Measurements from ENCODE around the gene PILRB.
A peak's percentile ranks its signal among the peaks of the same experiment; 100 is the strongest.
"Not testable (repeated sequence)": the region's sequence is repeated elsewhere in the genome, so short reads cannot be mapped to it uniquely, and the experiment has no call there.

Gene PILRB

DNA sequence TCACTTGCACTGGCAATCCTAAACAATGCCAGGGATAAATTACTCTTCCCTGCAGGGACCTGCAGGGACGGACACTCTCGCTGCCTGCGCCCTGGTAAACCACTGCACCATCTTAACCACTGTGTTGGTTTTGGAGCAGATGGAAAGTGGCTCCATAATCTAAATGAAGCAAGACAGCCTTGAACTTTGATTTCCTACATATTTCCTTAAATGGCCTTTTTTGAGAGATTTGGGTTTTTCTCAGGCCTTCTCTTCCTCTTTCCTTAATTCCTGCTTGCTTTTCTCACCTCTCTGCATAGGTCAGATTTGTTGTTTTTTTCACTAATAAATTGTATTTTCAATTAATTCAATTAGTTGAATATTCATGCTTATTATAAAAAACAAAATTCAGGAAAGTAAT lies 18.1 kb downstream of the PILRB start:
- DNase-seq (ENCODE audit: low spot score): no peak

DNA sequence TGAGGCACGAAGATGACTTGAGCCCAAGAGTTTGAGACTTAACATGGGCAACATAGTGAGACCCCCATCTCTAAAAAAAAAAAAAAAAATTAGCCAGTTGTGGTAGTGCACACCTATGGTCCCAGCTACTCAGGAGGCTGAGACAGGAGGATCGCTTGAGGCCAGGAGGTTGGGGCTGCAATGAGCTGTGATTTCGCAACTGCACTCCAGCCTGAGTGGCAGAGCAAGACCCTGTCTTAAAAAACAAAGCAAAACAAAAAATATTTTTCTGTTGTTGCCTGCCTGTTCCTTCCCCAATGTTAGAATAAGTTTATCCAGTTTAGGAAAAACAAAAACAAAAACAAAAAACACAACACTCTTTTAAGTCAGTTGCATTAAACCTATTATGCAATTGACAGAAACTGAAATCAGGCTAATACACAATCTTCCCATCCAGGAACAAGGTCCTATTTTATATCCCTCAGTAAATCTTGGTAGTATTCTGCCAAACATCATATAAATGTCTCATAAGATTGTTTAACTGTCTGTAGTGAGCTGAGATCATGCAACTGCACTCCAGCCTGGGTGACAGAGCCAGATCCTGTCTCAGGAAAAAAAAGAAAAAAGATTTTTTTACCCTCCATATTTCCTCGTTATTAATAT lies 20.3 kb downstream of the PILRB start:
- no peak for DNase-seq (ENCODE audit: low spot score)

DNA sequence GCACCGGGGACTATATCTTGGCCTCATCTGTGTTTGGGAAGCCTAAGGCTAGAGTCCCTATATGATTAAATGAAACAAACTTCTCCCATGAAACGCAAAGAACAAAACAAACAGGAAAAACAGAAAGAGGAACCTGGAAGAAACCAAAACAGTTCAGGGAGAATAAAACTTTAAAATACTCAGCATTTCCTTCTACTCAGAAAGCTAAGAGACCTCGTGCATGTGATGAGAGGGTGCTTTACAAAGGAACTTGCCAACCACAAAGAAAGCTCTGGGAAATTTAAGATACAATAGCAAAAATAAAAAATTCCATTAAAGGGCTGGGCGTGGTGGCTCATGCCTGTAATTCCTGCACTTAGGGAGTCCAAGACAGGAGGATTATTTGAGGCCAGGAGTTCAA lies 22.3 kb downstream of the PILRB start:
- DNase-seq (ENCODE audit: low spot score): peak; percentile 75

DNA sequence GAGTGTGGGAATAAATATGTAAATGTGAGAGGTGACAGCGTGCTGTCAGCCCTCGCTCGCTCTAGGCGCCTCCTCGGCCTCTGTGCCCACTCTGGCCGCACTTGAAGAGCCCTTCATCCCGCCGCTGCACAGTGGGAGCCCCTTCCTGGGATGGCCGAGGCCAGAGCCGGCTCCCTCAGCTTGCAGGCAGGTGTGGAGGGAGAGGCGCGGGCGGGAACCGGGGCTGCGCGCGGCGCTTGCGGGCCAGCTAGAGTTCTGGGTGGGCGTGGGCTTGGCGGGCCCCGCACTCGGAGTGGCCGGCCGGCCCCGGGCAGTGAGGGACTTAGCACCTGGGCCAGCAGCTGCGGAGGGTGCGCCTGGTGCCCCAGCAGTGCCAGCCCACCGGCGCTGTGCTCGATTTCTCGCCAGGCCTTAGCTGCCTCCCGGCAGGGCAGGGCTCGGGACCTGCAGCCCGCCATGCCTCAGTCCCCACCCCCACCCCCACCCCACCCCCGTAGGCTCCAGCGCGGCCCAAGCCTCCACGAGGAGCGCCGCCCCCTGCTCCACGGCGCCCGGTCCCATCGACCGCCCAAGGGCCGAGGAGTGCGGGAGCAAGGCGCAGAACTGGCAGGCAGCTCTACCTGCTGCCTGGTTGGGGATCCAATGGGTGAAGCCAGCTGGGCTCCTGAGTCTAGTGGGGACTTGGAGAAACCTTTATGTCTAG lies 23.8 kb downstream of the PILRB start:
- not testable (repeated sequence) for DNase-seq (ENCODE audit: low spot score)

DNA sequence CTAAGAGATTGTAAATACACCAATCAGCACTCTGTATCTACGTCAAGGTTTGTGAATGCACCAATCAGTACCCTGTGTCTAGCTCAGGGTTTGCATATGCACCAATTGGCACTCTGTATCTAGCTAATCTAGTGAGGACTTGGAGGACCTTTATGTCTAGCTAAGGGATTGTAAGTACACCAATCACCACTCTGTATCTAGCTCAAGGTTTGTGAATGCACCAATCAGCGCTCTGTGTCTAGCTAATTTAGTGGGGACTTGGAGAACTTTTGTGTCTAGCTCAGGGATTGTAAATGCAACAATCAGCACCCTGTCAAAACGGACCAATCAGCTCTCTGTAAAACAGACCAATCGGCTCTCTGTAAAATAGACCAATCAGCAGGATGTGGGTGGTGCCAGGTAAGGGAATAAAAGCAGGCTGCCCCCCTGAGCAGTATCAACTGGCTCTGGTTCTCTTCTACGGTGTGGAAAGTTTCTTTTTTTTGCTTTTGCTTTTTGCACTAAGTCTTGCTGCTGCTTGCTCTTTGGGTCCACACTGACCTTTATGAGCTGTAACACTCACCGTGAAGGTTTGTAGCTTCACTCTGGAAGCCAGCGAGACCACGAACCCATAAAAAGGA lies 24.4 kb downstream of the PILRB start:
- not testable (repeated sequence) for DNase-seq (ENCODE audit: low spot score)

DNA sequence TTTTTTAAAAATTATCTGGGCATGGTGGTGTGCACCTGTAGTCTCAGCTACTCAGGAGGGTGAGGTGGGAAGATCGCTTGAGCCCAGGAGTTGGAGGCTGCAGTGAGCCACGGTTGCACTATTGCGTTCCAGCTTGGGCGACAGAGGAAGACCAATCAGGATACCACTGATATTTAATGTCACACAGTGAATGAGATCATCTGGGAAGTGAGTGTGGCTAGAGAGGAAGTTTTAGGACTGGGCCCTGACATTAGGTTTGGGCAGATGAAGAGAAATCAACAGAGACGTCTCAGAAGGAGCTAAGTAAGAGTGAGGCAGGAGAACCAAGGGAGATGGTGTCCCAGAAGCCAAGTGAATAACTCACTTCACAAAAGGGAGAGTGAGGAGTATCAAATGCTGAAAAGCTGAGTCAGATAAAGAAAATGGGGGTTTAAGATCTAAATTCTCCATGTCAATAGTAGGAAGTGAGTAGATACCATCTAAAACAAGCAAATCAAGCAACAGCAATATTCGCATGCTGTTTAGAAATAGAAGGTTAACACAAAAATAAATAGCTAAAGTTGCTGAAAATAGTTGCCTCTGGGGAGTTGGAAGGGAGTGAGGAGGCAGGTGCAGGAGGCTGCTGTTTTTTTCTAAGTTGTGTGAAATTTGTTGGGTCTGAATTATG lies 26.8 kb downstream of the PILRB start:
- no peak for DNase-seq (ENCODE audit: low spot score)

DNA sequence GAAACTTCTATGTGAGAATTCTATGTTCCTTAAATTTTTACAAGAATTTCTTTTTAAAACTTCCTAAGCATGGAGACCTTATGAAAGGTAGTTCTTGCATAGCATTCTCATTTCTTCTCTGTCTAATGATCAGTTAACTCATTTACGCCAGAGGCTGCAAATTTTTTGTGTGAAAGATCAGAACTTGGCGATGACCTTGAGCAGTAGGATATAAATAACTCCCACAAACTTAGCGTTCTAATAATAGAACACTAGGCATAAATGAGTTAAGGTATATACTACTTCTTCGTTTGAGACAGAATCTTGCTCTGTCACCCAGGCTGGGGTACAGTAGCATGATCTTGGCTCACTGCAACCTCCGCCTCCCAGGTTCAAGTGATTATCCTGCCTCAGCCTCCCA lies 29.0 kb downstream of the PILRB start:
- DNase-seq (ENCODE audit: low spot score): no peak

DNA sequence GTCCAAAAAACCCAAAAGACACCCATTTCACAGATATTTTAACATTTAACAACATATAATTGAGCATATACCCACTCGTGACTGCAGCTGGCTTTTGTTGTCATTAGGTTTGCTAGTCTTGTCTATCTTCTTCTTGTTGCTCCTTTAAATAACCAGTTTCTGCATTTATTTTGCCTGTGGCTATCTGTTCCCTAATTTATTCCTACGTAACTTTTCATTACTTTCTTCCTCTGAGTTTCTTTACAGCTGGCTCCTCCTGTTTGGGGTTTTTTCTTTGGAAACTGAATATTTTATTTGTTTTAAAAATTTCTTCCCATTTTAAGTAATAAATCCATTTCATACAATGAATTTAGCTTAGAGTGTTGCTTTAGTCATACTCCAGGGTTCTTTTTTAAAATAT lies 29.8 kb downstream of the PILRB start:
- no peak for DNase-seq (ENCODE audit: low spot score)

DNA sequence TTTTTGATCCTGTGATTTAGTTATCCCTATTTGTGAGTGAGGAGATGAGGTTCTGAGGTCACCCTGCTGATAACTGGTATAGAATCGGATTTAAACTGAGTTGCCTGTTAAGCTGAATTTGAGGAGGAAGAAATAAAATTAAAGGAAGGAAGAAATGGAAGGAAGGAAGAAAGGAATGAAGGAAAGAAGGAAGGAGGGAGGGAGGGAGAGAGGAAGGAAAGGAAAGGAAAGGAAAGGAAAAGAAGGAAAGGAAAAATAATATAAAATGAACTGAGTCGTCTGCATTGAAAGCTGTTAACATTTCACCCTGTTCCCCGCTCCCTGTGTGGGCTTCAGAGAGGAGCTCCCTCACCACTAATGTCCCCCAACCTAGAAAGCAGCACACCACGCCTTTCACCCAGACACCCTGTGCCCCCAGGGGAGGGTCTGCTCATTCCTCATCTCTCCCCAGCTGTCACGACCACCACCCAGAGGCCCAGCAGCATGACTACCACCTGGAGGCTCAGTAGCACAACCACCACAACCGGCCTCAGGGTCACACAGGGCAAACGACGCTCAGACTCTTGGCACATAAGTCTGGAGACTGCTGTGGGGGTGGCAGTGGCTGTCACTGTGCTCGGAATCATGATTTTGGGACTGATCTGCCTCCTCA lies 31.6 kb downstream of the PILRB start:
- DNase-seq (ENCODE audit: low spot score): no peak

DNA sequence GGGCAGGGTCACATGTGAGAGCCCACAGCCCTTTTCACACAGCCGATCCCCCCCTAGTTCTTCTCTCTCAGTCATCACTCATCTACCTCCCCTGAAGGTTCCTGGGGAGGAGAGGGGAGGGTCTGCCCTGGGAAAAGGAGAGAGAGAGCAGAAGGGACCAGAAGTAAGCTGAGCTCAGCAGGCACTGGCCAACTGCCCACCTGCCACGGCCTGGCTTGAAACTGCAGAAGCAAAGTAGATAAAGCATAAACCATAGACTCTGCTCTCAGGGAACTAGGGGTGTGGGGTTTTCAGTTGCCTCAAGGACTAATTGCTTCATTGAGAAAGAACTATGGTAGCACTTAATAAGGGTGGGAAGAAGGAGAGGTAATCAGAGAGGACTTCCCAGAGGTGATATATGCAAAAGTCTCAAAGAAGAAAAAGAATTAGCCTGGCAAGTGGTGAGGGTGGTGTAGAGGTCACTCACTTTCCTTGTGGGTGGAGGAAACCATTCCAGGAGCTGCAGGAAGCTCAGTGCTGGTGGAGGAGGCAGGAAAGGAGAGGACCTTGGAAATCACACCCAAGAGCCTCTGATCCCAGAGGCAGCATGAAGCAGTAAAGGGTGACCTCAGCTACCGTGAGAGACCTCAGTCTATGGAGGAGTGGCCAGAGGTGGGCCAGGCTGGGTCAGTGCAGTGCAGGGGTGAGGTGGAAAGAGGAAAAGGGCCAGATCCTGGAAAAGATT lies 32.5 kb downstream of the PILRB start:
- DNase-seq (ENCODE audit: low spot score): no peak

DNA sequence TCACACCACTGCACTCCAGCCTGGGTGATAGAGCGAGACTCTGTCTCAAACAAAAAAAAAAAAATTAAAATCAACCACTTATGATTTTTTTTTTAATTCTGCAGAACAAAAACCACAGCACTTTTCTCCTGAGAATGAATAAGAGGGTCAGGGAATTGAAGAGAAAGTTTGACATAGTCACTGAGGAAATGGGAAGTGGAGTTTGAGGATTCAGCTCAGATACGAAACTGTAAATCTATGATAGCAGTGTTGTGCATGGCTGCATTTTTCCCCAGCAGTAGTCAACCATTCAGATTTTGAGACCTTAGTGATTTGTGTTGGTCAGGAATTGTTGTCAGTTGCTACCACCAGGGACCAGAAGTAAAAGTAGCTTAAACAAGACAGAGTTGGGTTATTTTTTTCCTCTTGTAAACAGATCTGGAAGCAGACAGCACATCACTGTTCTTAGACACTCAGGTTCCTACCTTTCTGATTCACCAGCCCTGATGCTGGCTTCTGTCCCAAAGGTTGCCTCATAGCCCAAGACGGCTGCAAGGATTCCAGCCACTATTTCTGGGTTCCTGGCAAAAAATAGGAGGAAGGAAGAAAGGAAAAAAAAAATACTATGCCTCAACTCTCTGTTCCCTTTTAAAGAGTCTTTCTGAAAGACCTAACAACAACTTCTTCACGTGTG lies 35.5 kb downstream of the PILRB start:
- no peak for DNase-seq (ENCODE audit: low spot score)

DNA sequence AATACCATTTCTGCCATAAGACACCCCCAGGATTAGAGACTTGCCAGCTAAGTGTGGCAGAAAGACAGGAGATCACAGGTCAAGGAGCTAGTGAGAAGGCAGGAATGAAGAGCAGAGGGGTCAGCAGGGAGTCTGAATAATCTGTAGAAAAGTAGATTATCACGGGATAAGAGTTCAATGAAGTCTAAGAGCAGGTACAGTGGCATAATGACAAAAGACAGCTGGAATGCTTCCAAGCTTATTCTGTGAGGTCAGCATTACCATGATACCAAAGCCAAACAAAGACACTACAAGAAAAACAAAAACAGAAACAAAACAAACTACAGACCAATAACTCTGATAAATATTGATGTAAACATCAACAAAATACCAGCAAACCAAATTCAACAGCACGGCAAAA lies 36.2 kb downstream of the PILRB start:
- no peak for DNase-seq (ENCODE audit: low spot score)

DNA sequence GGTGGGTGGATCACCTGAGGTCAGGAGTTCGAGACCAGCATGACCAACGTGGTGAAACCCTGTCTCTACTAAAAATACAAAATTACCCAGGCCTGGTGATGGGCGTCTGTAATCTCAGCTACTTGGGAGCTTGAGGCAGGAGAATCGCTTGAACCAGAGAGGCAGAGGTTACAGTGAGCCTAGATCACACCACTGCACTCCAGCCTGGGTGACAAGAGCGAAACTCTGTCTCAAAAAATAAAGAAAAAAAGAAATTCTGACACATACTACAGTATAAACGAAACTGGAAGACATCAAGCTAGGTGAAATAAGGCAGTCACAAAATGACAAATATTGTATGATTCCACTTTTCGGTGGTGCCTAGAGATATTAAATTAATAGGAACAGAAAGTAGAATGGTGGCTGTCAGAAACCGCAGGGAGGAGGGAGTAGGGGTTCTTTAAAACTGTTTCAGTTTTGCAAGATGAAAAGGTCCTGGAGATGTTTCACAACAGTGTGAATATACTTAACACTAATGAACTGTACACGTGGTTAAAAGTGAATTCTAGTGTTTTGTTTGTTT lies 38.6 kb downstream of the PILRB start:
- no peak for DNase-seq (ENCODE audit: low spot score)

DNA sequence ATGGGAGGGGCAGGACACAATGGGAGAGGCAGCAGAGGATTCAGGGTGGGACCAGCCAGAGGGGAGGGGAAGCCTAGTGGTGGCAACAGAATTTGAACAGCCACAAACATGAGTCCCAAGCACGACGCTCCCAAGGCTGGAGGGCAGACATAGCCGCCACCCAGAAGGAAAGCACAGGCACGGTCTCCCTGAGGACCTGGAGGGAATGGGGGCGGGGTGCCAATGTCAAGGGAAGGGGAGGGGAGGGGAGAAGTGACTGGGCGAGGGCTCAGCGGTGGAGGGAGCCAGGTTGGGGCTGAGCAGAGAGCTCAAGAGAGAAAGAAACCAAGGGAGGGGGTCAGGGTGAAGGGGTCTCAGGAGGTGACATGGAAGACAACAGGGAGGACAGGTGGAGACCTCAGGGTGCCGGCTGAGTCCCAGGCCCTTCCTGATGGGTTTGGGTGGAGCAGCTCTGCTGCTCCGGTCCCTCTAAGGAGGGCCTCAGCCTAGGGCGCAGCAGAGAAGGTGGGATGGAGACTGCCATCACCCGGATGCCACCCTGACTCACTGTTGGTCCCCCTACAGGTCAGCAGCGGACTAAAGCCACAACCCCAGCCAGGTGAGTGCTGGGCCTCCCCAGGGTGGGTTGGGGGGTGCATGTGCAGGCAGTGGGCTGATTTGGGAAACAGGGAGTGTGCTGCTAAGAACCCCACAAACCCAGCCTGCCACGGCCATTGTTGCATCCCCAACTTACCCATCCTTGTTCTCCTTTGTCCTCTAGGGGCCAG lies 39.6 kb downstream of the PILRB start:
- no peak for DNase-seq (ENCODE audit: low spot score)

DNA sequence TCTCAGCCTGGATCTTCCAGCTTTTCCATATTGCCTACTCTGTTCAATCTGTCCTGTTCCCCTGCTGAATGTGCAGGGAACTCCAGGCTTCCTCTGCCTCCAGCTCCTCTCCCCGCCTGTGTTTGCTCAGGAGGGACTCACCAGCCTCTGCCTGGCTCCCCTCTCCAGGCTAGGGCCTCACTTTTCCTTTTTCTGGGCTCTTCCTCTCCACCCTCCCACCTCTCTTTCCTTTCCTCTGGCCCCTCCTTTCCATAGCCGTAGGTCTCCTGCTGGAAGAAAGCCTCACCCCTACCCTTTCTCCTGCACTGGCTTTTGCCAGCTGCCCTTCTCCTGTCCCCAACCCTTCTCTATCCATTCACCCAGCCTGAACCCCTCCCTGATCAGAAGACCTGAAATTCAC lies 40.3 kb downstream of the PILRB start:
- DNase-seq (ENCODE audit: low spot score): no peak

DNA sequence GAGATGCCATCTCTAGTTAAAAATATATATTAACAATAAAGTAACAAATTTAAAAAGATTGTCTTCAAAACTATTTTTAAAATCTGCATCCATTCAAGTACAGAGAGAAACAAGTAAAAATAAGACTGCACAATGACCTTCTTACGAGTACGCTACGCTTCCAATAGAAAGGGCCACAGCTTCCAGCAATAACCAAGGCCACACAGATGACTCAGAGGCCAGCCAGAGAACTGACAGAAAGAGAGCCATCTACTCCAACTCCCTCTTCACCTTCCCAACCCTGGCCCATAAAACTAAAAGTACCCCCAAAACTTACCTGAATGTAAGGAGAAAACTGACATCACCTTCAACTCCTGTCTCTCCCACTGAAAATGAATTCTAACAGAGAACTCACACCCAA lies 42.1 kb downstream of the PILRB start:
- DNase-seq (ENCODE audit: low spot score): no peak

DNA sequence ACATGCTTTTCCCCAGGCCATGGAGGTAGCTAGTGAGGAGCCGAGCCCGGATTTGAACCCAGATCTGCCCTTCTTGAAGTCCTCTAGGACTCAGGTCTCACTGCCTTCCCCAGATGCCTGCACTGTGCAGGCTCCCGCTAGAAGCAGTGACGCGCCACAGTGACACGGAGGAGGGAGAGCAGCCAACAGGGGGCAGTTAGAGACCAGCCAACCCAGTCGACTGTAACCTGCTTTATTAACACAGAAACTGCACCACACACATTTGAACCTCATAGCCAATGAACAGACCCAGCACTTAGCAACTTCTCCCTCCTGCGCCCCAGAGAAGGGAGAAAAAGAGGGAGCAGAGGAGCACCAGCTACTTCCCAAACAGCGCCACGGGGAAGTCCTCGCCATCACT lies 42.7 kb downstream of the PILRB start:
- DNase-seq (ENCODE audit: low spot score): no peak

DNA sequence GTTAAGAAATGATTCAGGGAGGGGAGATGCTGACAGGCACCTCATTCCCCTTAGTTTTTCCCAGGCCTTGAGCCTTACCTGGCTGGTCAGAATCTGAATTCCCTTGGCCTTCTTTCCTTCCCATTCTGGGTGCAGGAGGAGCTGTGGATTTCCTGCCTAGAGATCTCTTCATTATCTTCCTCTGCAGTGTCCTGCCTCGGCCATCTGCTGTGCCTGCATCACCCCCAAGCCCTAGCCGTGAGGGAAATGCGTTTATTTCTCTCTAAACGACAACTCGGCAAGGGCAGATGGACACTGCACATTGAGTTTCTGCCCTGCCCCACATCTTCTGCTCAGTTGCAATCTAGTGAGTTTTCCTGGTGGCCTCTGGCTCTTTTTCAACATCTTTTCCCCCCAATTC lies 43.9 kb downstream of the PILRB start:
- DNase-seq (ENCODE audit: low spot score): no peak

DNA sequence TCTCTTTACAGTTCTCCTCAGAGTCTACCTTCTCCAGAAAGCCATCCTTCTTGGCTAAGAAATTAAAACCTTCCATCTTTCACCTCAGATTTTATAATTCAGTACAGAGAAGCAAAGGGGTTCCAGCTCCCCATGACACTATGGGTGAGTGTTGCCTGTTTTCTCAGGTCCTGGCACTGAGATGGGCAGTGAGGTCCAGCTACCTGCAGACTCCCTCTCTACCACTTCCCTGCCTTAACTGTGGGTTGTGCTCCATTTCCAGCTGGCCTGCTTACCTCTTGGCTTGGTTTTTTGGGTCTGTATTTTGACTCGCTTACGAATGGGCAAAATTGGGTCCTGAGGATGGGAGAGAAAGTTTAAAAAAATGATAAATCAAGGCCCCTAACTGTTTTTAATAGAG lies 44.3 kb downstream of the PILRB start:
- DNase-seq (ENCODE audit: low spot score): no peak

DNA sequence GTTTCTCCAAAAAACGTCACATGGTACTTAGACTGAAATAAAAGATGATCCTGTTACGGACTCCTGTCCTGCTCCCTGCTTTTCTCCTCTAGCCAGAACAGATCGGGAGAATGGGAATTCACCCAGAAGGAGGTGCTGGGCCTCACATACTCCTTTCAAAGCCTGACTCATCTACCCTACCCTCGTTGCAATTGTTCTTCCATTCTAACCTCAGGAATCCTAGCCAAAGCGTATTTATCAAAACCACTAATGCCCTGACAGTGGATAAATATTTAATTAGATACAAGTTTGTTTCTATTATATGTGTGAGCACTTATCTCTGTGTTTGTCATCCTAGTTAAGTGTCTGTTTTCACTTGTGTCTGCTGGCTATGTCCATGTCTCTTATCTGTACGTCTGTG lies 48.9 kb downstream of the PILRB start:
- no peak for DNase-seq (ENCODE audit: low spot score)

All from pons (tissue), 1 donor.